GM23338 (cell line): Measurements from ENCODE around the gene SCN9A.

Source experiments
- STAT1 ChIP-seq: IDR thresholded peaks from one replicate; pipeline ENCODE4 v1.6.1; 2016; ENCODE audit warnings: antibody characterized with exemption; ENCODE audit not compliant: unreplicated experiment
- TF ChIP-seq, protein P1 (sequence below), 2 experiments: fragments of 200-600 bp in 1 of 2; sonication (generic) in 1 of 2; conservative IDR thresholded peaks; 2 replicates each; pipeline versions ENCODE4 v1.5.1 to v1.6.1; 2016 to 2017; ENCODE audit warnings: antibody characterized with exemption in 2 of 2, low read depth in 2 of 2, mild to moderate bottlenecking in 2 of 2, moderate library complexity in 1 of 2

DNA sequence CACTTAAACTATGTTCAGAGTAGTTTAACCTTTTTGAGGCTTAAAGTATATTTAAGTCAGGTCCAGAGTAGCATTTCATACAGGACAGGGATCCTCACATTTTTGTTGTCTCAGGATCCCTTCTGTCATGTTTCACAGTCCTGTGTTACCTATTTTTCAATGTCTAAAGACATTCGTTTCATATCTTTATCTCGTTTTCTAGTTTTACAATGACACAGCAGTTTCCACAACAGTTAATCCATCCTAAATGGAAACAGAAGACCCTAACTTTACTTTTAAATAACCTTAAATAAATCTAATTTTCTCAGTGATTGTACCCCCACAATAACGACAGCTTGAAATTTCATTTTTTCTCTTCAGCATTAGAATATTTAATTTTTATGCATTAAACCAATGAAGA lies 17.3 kb upstream of the SCN9A start:
- TF ChIP-seq, protein P1, sequence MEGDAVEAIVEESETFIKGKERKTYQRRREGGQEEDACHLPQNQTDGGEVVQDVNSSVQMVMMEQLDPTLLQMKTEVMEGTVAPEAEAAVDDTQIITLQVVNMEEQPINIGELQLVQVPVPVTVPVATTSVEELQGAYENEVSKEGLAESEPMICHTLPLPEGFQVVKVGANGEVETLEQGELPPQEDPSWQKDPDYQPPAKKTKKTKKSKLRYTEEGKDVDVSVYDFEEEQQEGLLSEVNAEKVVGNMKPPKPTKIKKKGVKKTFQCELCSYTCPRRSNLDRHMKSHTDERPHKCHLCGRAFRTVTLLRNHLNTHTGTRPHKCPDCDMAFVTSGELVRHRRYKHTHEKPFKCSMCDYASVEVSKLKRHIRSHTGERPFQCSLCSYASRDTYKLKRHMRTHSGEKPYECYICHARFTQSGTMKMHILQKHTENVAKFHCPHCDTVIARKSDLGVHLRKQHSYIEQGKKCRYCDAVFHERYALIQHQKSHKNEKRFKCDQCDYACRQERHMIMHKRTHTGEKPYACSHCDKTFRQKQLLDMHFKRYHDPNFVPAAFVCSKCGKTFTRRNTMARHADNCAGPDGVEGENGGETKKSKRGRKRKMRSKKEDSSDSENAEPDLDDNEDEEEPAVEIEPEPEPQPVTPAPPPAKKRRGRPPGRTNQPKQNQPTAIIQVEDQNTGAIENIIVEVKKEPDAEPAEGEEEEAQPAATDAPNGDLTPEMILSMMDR (conservative IDR thresholded peaks at IDR 0.05; ENCODE audit: low read depth in 2 of 2) = no peak
- no peak for TF ChIP-seq STAT1
